Measurements from ENCODE around the gene SPACA7. TPM values are rescaled to one million over a fixed set of nuclear protein-coding genes. Genes with fewer than 3 reads are reported as not detected.

SPACA7 gene
- total and polyA plus RNA-seq, 2 of the 13 experiments (the other 11 are each of a cell fraction or from before 2014, with no cell fraction given): not detected

- TF ChIP-seq KDM2A (CRISPR knock-in tag; IDR thresholded peaks at IDR 0.05; ENCODE audit: borderline replicate concordance, low read depth) (peak; percentile 56; the same call in 1 of the 2 replicates), HNF1B (CRISPR knock-in tag; IDR thresholded peaks at IDR 0.05) (peak; percentile 46; the same call in 1 of the 2 replicates), ERF (CRISPR knock-in tag; IDR thresholded peaks at IDR 0.05) (no peak), ZMYM2 (CRISPR knock-in tag; IDR thresholded peaks at IDR 0.05) (no peak), TEAD3 (CRISPR knock-in tag; optimal IDR thresholded peaks at IDR 0.05; ENCODE audit: borderline replicate concordance) (no peak), ZSCAN22 (CRISPR knock-in tag; IDR thresholded peaks at IDR 0.05) (no peak), ZUFSP (CRISPR knock-in tag; IDR thresholded peaks at IDR 0.05; ENCODE audit: borderline replicate concordance) (no peak), ZBTB26 (CRISPR knock-in tag; IDR thresholded peaks at IDR 0.05; ENCODE audit: borderline replicate concordance) (no peak), NR0B2 (CRISPR knock-in tag; IDR thresholded peaks at IDR 0.05) (no peak), SMC3 (IDR thresholded peaks at IDR 0.05; ENCODE audit: low read length) (peak; percentile 53; the same call in 1 of the 2 replicates)
These were observed 67.8 kb downstream of the SPACA7 start (continued) for GRCh38 chr13:112443995-112444311.

Data from HepG2 (cell line).